HG03103 (cell line): ENCODE data around the gene OR1S2.
"Not testable (repeated sequence)": the region's sequence is repeated elsewhere in the genome, so short reads cannot be mapped to it uniquely, and the experiment has no call there.

Experiments used
- ATAC-seq: cut with Tn5 transposase; IDR thresholded peaks from one replicate; pipeline ENCODE4 v1.9.1; 2021; ENCODE audit warnings: low read depth; ENCODE audit not compliant: unreplicated experiment

OR1S2 gene, protein sequence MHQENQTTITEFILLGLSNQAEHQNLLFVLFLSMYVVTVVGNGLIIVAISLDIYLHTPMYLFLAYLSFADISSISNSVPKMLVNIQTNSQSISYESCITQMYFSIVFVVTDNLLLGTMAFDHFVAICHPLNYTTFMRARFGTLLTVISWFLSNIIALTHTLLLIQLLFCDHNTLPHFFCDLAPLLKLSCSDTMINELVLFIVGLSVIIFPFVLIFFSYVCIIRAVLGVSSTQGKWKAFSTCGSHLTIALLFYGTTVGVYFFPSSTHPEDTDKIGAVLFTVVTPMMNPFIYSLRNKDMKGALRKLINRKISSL

DNA sequence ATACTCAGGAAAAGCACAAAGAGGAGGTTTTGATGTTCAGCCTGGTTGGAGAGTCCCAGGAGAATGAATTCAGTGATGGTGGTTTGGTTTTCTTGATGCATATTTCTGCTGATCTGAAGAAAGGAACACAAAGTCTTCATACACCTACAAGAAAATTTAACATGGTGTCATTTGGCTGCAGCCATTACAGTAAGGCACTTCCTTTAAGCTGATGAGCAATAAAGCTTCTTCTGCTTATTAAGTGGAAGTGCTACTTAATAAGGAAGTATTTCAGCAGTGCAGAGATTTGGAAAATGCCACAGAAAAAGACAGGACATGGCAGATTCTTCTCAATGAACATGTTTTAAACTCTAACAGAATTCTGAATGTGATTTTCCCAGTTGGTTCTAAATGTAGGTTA lies at the start of gene OR1S2:
OR1S2 (minus strand) TSS at position 101 of the 400 bp plus-strand sequence; CDS start at position 101, 0 bp downstream.
- no peak for ATAC-seq

DNA sequence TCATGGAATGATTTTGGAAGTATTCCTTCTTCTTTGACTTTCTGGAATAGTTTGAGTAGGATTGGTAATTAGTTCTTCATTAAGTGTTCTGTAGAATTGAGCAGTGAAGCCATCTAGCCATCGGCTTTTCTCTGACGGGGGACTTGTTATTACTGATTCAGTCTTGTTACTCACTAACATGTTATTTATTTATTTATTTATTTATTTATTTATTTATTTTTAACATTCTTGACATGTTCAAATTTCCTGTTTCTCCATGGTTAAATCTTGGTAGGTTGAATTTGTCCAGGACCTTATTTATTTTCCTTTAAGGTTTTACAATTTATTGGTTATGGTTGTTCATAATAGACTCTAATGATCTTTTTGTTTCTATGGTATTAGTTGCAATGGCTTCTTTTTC lies 40.0 kb upstream of the OR1S2 start:
- no peak for ATAC-seq

DNA sequence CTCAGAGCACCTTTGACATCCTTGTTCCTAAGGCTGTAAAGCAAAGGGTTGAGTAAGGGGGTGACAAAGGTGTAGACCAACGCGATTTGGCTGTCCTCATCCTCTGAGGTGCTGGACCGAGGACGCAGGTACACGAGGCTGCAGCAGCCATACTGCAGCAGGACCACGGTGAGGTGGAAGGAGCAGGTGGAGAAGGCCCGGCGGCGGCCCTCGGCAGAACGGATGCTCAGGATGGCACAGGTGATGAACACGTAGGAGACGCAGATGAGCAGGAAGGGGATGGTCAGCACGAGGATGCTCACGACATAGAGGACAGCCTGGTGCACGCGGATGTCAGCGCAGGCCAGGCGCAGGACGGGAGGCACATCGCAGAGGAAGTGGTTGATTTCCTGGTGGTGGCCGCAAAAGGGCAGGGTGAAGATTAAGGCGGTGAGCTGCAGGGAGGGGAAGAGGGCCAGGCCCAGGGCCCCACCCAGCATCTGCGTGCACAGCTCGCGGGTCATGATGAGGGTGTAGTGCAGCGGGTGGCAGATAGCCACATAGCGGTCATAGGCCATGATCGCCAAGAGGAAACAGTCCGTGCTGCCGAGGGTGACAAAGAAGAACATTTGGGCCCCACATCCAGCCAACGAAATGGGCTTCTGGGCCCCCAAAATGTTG lies 24.1 kb upstream of the OR1S2 start:
- ATAC-seq = no peak

GRCh38 chr11:58222721-58223120 lies 18.8 kb upstream of the OR1S2 start:
- no peak for ATAC-seq

DNA sequence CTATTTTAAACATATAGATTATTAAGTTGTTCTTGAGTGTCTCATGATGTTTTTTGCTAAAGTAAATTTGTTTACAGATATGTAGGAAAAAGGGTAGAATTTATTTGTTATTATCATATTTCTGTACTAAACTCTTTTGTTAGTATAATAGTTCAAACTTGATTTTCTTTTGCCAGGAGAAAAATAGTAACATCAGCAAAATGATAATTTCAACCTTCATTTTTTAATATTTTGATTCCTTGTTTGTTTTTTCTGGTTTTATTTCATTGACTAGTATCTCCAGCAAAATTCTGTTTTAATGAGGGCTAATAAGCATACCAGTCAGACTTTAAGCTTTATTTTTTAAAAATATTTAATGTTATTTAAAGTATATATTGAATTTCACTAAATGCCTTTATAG lies 12.5 kb upstream of the OR1S2 start:
- ATAC-seq = no peak

DNA sequence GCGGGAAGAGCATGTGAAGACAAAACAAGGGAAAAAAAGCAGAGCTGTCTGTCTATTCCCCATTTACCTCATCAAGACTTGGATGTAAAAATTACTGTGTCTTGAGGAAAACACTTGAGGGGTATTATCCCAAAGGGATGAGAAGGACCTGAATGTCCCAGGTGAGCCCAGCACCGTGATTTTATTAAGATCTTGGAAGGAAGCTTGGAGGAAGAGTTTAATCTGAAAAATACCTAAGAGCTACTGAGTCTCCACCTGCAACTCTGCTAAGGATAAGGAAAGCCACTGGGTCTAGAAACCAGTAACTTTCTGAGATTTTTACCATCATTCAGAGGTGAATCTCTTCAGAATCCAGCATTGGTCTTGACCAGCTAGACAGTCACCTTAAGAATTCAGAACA lies 8.5 kb upstream of the OR1S2 start, which contains the start of gene OR1S1:
OR1S1 (plus strand) TSS at position 301 of the 400 bp plus-strand sequence.
- not testable (repeated sequence) for ATAC-seq

DNA sequence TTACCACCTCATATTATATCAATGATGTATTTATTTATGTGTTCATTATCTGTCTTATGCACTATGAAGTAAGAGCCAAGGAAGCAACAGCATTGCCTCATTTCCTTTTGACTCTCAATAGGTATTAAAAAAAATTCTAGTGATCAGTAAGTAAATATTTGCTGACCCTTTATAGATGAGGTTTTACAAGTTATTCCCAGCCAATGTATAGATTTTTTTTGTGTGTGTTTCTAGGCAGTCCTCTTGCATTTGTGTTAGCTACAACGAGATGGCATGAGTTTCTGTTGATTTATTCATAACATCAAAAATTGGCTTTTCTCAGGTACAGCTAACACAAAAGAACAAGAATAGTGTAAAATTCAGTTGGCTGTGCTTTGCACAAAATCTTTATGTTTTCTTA lies 4.7 kb downstream of the OR1S2 start:
- no peak for ATAC-seq

DNA sequence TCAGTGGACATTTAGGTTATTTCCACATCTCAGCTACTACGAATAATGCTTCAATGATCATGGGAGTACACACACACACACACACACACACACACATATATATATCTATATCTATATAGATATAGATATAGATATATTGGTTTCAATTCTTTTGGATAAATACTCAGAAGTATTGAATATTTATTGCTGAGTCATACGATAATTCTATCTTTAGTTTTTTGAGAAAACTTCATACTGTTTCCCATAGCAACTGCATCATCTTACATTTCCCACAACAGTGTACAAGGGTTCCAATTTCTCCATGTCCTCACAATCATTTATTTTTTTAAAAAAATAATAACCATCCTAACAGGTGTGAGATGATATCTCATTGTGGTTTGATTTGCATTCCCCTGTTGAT lies 8.0 kb downstream of the OR1S2 start:
- no peak for ATAC-seq

GRCh38 chr11:58193391-58193790 lies 10.6 kb downstream of the OR1S2 start:
- ATAC-seq = no peak

DNA sequence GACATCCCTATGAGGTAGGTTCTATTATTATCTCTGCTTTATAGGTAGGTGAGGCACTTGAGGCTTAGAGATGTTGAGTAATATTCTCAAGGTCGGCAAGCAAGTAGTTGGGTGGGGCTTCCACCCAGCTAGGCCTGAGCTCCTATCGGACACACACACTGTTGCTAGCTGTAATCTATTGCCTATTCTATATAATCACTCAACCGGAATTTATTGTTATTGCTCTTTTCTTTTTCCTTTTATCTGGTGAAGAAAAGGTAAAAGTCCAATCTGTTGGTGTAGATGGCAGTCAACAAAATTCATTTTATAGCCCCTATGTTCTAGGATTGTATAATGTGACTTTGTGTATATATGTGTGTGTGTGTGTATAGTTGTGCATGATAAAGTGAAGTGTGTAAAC lies 11.7 kb downstream of the OR1S2 start:
- ATAC-seq = no peak

- no peak for ATAC-seq
These were observed 15.2 kb downstream of the OR1S2 start, which contains the start of gene OR9Q2 for GRCh38 chr11:58188770-58189169. OR9Q2 (plus strand) TSS chr11:58189070; CDS start chr11:58190491, 1,421 bp downstream.

GRCh38 chr11:58186938-58187337 lies 17.0 kb downstream of the OR1S2 start:
- no peak for ATAC-seq

DNA sequence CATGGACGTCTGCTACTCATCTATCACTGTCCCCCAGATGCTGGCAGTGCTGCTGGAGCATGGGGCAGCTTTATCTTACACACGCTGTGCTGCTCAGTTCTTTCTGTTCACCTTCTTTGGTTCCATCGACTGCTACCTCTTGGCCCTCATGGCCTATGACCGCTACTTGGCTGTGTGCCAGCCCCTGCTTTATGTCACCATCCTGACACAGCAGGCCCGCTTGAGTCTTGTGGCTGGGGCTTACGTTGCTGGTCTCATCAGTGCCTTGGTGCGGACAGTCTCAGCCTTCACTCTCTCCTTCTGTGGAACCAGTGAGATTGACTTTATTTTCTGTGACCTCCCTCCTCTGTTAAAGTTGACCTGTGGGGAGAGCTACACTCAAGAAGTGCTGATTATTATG lies 24.3 kb downstream of the OR1S2 start:
- no peak for ATAC-seq

GRCh38 chr11:58178444-58178843 lies 25.5 kb downstream of the OR1S2 start:
- no peak for ATAC-seq

GRCh38 chr11:58177409-58178054 lies 26.4 kb downstream of the OR1S2 start:
- no peak for ATAC-seq

GRCh38 chr11:58165504-58166106 lies 38.3 kb downstream of the OR1S2 start:
- ATAC-seq = no peak

DNA sequence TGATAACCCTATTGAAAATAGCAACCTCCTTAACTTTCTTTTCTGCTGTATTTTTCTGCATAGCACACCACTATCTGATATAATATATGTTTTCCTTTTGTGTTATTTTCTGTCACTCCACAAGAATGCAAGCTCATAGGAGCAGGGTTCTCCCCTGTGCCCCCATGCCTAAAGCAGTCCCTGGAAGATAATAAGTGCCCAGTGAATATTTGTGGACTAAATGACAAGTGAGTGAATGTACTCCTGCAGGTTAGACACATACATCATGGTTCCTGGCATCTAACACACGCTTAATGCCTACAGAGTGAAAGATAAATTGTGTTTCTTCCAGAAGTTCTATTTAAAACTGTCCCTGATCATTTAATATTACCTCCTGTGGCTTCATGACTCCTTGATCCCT lies 39.0 kb downstream of the OR1S2 start:
- ATAC-seq = no peak

DNA sequence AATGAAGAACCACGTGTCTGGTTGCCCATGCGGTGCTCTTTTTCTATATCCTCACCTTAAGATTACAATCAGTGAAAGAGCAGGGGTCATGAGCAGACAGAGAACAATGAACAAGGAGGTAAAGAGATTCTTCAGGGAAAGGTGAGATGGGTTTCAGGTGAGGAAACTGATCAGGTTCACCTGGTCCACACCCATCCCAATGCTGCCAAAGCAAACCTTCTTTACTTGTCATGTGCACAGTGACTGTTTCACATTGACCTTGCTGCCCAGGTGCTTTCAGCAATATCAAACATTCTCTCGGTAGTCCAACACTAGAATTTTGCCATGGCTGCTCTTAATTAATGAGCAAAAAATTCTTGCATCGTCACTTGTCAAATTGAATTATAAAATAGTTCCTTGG lies 39.6 kb downstream of the OR1S2 start:
- no peak for ATAC-seq
